NCI-H2196 (cell line): ENCODE results near the gene NDUFB2.
"Not testable (repeated sequence)": the region's sequence is repeated elsewhere in the genome, so short reads cannot be mapped to it uniquely, and the experiment has no call there.

ENCODE experiments used
- DNase-seq: peaks from one replicate; lab custom pipeline; 2025; ENCODE audit not compliant: unreplicated experiment; lab: John Stamatoyannopoulos, UW

NDUFB2 gene

DNA sequence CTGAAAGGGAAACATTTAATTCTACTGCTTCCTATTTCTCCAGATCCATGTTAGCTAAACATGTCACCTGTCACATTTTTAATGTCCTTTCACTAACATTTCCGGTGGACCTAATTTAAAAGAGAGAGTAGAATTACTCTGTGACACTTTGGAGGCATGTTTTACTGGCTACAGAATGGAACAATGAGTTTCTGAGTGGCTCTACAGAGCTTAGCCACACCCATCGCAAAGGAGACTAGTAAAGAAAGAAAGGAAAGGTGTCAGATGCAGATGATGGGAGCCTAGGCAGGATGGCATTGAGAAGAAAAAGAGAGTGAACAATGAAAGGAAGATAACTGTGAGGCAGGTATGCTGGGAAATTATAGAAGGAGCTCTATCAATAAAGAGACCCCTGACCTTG lies 35.9 kb downstream of the NDUFB2 start:
- no peak for DNase-seq

DNA sequence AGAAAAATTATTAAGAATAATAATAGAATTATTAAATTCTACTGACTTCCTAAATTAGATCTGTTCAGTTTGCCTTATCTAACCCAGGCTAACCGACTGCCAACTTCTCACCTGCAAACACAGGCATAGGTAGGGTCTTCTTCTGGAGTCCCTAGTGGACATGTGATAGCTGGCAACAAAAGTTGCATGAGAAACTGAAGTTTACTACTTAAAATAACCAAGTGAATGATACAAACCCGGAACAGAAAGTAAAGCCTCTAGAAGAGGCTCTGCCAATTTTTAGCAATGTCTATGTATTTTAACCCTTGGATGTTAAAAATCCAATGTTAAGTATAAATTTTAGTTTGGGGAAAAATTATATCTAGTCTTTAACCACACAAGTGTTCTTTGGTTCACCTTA lies 37.6 kb downstream of the NDUFB2 start:
- DNase-seq, result no peak

DNA sequence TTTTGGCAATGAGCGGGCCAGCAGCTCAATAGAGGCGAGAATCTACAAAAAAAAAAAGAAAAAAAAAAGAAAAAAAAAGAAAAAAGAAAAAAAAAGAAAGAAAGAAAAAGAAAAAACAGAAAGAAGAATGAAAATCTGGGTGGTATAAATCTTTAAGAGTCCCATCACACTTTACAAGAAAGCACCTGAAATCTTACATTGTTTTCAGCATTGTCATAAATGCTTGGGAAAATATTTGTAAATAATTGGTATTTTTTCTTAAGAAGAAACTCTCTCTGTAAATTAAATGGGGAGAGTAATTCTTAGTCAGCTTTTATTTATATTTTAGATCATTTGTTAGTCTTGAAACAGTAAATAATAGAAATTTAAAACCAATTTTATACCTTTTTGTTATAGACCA lies 38.2 kb downstream of the NDUFB2 start:
- DNase-seq, result no peak

DNA sequence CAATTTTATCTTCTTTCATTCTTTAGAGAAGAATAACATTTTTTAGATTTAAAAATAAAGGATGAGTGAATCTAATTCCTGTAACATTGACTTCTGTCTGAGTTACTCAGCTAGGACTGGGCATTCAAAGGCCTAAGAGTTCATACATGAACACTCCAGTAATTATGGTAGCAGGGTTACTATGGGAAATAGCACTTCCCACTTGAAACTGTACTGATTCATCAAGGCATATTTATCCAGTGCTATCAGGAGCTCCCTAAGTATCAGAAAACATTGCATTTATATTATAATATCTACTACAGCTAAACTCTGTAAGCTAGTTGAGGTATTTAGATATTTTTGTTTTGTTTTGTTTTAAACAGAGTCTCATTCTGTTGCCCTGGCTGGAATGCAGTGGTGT lies 41.8 kb downstream of the NDUFB2 start:
- no peak for DNase-seq

DNA sequence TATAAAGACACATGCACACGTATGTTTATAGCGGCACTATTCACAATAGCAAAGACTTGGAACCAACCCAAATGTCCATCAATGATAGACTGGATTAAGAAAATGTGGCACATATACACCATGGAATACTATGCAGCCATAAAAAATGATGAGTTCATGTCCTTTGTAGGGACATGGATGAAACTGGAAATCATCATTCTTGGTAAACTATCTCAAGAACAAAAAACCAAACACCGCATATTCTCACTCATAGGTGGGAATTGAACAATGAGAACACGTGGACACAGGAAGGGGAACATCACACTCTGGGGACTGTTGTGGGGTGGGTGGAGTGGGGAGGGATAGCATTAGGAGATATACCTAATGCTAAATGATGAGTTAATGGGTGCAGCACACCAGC lies 46.7 kb downstream of the NDUFB2 start:
- DNase-seq, result not testable (repeated sequence)

DNA sequence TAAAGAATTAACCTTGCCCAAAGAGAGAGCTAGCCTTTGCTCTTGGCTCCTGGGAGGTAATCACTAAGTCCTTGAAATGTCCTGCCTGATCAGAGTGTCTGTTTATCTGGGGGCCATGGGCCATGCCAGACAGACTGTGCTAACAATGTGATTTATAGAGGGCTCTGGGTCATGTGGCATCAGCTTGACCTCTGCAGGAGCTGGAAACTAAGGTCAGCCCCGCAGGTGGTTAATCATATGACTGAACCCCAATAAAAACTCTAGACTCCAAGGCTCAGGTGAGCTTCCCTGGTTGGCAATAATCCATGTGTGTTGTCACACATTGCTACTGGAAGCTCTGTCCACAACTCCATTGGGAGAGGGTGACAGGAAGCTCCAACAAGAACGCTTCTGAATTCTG lies 47.5 kb downstream of the NDUFB2 start:
- no peak for DNase-seq

DNA sequence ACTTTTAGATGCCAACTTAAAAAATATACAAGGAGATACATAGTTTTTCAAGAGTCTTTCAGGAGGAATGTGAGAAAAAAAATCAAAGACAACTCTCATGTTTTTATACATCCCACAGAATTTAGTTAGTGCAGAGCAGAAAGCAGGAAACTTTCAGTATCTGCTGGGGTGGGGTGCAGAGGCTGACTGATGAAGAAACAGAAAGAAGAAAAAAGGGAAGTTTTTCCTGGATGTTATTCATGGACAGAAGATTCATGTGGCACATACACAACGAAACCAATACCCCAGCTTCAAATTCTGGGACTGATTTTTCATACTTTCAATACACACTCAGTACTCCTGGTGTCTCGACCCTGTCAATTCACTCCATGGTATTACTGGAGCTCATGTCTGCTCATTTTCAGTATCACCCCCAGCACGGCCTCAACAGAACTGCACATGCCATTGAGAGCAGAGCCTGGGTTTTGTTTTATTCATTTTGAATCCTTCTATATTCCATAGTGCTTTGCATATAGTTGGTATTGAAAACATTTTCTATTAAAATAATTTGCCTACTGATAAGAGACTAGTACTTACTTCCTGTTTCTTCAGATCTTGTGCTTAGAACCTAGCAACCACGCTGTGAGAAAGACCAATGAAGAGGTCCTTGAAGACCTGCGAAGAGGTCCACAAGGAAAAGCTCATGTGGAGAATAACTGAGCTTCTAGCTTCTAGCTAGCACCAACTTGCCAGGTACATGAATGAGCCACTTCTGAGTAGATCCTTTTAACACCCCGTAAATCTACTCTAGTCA lies 49.0 kb downstream of the NDUFB2 start:
- no peak for DNase-seq

DNA sequence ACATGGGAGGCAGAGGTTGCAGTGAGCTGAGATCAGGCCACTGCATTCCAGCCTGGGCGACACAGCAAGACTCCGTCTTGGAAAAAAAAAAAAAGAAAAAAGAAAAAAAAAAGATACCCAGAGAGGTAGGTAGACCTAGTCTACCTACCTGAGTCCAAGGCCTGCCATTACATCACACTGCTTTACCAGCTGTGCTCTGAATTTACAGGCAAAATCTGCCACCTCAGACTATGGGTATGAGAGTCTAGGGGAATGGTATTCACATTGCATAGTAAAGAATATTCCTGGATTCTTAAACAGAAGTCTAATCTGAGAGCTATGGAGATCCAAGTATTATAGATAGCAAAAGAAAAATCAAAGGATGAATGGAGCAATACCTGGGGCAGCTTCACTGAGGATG lies 50.2 kb downstream of the NDUFB2 start:
- no peak for DNase-seq

DNA sequence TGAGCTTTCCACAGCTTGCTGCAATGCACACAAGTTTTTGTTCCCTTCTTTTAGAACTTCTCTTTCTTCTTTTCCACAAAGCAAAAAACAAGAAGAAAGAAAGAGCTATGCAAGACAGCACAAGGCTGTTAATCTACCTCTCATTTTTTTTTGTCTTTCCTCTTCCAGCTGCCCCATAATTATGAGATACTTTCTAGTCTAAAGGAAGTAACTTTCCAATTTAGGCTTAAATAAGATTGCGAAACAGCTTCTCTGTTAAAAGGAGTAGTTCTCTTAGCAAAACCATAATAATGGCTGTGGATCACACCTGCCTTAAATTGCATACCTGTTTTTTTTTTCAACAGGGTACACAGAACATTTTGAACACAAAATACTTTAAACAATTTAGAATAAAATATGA lies 56.0 kb downstream of the NDUFB2 start:
- DNase-seq, result no peak

DNA sequence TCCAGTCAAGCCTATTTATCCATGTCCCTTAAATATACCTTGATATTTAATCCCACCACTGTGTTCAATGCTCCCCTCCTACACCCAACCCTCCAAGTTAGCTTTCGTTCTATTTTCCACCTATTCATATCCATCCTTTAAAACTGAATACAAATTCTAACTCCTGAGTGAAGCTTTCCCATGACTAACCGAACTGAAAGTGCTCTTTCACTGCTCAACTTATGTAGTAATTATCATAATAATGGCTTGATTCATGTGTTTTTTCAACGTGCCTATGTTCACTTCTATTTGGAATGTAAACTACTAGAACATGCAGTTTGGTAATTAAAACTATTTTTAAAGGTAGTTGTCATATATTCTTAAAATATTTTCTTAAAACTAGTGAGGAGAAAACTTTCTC lies 58.0 kb downstream of the NDUFB2 start:
- DNase-seq, result no peak
